Adipose tissue (tissue), 3 donors: Measurements from ENCODE around the gene HRC. TPM values are rescaled to one million over a fixed set of nuclear protein-coding genes. Genes with fewer than 3 reads are reported as not detected.

ENCODE experiments used
- H3K27ac ChIP-seq: one replicate; pipeline ENCODE4 v1.5.1; 2013; ENCODE audit warnings: low read depth, low read length
- WGBS, 3 donors: extraction: QIAGEN DNeasy Blood & Tissue Kit; methylation state at CpG; one replicate each; pipeline ENCODE4 v1.1.7; 2013; 5-methylcytosine and 5-hydroxymethylcytosine counted together
- polyA plus RNA-seq, 3 donors: library from polyadenylated mRNA; stranded (reverse); fragments of 200-250 nt; gene quantifications; one replicate each; pipeline ENCODE4 v1.2.3, GENCODE V29; 2013
- donor health status: healthy with polysubstance abuse.
- donor health status: Bipolar disorder and iron deficiency.
- donor health status: healthy.

The HRC gene
- polyA plus RNA-seq, 3 donors: 0.89 to 2.8 (median 1.3) TPM

DNA sequence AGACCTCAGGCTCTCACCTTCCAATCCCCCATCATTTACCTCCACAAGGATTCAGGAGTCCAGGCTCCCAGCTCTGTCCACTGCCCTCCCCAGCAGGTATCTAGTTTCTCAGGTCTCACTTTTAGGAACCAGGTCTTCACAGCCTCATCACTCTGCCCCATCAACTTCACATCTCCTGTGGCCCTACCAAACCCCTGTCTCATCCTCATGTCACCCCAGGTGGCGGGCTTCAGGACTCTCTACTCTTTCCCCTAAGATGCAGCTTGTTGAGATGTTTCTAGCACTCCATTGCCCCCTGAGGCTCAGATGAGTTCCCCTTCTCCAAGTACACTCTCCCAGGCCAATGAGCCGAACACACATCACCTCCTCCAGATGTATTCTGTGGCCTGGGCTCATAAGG, 34.3 kb downstream of the HRC start:
- H3K27ac ChIP-seq: no peak overlapping the region
- WGBS, 3 donors: 87 to 100% (median 96%) methylated on average over 2 of the region's 2 CpGs

DNA sequence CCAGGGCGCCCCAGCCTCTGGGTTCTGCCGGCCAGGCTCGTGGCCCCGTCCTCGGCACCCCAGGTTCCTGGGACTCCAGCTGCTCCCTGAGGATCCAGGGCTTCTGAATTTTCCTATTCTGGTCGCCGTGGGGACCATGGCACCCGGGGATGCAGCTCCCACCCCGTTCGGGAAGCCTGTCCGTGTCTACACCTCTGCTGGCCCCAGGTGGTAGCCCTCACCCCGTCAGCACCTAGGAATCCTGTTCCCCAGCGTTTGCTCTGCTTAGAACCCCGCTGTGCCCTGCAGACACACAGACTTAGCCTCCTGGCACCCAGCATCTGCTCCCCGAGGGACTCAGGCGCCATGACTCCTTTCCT, 34.9 kb downstream of the HRC start:
- WGBS, 3 donors: 9 to 15% (median 14%) methylated on average over 16 of the region's 16 CpGs
- no peak overlapping the region for H3K27ac ChIP-seq

DNA sequence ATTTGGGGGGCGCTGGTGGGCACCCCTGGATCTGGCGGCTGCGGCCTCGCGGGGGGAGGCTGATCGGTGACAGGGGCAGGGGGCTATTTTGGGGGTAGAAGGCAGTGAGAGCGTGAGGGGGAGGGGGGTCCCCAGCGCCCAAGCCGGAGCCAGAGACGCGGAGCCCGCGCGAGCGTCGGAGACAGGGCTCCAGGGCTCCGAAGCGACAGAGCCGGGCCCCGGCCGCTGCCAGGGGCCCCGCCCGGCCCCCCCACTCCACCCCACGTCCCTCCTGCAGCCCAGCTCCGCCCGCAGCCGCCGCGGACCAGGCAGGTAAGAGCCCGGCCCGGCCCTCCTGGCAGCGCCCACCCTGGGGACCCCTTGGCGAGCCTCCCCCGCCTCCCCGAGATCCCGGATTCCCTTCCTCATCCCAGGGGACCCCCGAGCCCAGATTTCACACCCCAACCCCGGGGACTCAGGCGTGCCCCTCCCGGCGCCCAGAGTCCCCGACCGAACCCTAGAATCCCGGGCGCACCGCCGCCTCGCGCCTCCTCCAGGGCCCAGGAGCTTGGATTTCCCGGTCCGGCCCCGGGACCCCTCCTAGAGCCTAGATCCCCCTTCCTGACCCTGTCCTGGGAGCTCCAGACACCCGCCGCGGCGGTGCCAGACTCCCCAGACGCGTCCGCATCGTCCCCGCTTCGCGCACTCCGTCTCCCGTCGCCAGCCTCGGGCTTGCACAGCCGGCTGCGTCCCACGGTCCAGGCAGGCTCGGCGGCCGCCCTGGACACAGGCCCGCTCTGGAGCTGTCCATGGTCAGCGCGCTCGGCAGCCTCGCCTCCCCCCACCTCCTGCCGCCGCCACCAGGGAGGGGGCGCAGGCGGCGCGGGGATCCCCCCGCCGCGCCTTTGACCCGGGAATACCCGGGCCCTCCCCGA, 35.5 kb downstream of the HRC start, which contains the start of gene PPFIA3:
Gene PPFIA3 (plus strand): TSS at position 134 of the 914 bp plus-strand sequence. CDS start 8,330 bp downstream, outside the sequence.
- 0 to 1% (median 1%) methylated on average over 61 to 89 of the region's 90 CpGs for WGBS, 3 donors
- H3K27ac ChIP-seq: peak within 1 kb of the TSS; percentile 35

DNA sequence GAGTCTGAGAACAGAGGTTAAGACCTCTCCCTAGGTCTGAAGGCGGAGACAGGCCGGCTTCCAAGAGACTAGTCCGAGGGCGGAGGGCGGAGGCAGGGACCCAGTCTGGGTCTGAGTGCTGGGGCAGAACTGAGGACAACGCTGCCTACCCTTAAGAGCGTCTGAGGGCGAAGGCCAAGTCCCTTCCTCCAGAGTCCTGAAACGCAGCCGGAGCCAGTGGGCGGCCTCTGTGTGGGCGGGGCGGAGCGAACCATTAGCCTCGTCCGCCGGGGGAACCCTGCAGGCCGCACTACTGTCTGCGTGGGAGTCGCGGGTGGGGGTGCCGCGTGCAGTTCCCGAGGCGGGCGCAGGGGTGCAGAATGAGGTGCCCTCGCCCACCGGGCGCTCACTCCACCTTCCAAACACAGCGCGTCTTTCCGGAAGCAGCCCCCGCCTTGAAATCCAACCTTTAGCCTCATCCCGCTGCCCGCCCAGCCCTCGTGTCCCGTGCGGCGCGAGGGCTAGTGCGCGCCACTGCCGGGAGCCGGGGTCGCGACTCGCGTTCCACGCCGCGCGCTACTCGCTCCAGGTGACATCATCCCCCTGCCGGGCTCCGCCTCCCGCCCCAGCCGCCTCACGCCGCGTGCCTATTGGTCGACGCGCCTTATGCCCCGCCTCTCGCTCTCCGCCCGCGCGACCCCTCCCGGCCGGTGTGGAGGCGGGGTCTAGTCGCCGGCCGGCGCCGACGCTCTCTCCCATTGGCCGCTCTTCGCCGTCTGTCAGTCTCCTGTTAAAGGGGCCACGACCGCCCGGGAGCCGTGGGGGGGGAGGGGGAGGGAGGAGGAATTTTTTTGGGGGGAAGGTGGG, 36.4 kb downstream of the HRC start, which contains the start of gene C19orf73:
Gene C19orf73 (minus strand): TSS at position 579 of the 846 bp plus-strand sequence. CDS start 121 bp downstream, at position 458.
- H3K27ac ChIP-seq: peak within 1 kb of the TSS; percentile 35
- WGBS, 3 donors: 1% methylated on average over 52 to 85 of the region's 85 CpGs

DNA sequence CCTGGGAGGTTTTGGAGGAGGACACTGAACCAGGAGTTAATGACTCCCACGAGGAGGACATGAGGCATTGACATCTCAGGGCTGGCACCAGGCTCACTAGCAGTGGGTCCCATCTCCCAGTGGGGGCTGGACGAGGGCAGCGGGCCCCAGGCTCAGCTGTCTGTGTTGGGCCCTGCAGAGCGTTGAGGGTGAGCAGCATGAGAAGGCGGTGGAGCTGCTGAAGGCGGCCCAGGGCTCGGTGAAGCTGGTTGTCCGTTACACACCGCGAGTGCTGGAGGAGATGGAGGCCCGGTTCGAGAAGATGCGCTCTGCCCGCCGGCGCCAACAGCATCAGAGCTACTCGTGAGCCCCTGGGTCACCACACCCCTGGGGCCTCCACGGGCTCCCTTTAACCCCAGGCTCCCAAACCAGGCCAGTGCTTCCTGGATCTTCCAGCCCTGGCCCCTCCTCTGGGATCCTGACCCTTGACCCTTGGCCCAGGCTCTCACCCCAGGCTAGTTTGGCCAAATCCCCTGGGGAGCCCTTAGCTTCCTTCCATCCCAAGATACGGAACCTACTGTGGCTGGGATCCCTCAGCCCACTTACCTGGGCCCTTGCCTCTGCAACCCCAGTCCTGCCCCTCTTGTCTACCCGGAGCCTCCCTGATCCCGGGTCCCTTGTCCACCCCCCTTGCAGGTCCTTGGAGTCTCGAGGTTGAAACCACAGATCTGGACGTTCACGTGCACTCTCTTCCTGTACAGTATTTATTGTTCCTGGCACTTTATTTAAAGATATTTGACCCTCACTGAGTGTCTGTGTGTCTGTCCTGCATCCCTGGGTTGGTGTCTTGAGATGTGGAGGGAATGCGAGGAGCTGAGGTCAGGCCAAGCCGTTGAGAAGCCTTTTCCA, 37.3 kb downstream of the HRC start:
- 54 to 70% (median 62%) methylated on average over 22 to 26 of the region's 26 CpGs for WGBS, 3 donors
- H3K27ac ChIP-seq: peak overlapping the region; percentile 35

DNA sequence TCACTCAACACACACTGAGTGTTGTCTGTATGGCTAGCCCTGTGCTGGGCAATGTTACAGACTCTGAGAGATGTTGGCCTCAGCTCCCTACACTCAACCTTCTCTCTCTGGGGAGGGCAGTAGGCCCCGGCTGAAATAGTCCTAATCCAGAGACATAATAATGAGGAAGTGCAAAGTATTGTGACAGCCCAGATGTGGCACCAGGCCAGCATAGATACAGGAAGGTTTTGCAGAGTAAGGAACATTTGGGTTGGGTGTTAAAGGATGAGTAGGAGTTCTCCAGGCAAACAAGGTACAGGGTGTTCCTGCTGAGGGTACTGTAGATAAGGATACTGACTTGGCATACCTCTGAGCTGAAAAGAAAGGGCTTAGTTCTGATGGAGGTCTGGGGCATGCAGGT, 38.7 kb downstream of the HRC start:
- H3K27ac ChIP-seq: no peak overlapping the region
- 17 to 40% (median 32%) methylated on average over 1 of the region's 1 CpG for WGBS, 3 donors

DNA sequence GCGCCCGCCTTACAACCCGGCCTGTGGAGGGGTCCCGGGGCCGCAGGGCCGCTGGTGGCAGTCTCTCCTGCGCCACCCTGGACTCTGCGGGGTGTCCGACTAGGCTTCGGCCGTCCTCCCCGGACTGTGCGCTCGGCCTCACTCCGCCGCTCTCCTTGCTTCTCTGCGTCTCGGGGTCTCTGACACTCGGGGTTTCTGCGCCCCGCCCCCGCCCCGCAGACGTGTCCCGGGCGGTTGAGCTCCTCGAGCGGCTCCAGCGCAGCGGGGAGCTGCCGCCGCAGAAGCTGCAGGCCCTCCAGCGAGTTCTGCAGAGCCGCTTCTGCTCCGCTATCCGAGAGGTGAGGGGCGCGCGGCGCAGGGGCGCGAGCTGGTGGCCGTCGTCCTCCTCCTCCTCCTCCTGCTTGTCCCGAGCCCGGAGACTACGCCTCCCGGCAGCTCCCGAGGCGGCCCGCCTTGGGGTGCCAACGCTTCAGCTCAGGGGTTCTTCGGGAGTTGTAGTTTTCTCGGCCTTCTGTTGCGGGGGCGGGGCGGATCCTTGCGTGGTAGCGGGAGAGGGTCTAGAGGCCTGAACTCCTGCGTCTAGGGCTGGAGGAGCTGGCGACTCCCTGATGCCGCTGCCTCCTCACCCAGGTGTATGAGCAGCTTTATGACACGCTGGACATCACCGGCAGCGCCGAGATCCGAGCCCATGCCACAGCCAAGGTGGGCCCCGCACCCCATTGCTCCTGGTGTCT, 40.4 kb downstream of the HRC start:
- WGBS, 3 donors: 10 to 12% (median 11%) methylated on average over 39 to 68 of the region's 68 CpGs
- no peak overlapping the region for H3K27ac ChIP-seq

DNA sequence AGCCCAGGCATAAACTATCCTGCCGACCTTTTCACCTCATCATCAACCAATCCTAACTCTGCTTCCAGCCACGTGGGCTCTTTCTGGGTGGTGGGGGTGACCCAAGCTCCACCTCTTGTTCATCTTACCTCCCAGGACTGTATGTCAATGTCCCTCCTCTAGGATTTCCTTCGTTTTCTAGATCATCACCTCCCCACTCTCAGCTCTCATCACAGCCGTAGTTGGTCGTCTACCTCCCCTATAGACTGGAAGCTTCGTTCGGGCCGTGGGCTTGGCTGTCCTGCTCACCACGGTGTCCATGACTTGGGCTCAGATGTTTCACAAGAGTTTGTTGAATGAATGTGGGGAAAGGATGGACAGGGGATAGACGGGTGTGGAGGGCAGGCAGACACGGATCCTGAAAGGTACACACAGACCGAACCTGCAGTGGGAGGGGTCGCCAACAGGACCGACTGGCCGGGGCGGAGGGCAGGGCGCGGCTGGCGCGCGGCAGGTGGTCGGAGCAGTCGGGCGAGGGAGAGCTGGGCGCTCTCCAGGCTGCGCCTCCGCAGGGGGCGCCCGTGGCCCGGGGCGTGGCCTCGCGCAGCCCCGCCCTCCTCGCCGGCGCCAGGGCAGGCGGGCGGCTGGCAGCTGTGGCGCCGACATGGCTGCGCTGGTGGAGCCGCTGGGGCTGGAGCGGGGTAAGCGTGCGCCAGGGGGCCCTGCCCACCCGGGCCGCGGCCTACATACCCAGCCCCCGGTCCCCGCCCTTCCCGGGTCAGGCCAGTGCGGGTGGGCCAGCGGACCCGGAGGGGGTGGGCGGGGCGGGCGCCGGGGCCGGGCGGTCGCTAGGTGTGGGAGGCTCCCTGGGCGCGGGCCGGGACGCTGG, 41.2 kb downstream of the HRC start, which contains the start of gene LIN7B:
Gene LIN7B (plus strand): TSS at position 609 of the 868 bp plus-strand sequence. CDS start 35 bp downstream, at position 644.
- 1% methylated on average over 28 to 66 of the region's 66 CpGs for WGBS, 3 donors
- no peak within 1 kb of the TSS for H3K27ac ChIP-seq

DNA sequence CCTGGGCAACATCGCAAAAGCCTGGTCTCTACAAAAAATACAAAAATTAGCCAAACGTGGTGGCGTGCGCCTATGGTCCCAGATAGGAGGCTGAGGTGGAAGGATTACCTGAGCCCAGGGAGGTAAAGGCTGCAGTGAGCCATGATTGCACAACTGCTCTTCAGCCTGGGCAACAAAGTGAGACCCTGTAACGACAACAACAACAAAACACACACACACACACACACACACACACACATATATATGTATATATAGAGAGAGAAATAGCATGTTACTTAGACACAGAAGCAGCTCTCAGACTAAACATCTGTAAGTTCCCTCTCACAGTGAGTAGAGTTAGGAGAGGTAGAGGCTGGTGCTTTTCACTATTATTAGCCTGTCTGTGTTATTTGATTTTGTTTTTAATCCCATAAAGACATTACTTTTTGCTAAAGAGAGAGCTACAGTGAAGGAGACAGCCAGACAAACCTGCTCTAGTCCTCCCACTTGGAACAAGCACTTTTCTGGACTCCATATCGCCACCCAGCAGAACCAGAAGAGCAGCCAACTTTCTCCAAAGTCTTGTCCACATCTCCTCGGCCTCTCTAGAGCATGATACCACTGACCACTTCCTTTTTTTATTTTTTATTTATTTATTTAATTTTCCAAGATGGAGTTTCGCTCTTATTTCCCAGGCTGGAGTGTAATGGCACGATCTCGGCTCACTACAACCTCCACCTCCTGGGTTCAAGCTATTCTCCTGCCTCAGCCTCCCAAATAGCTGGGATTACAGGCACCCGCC, 43.8 kb downstream of the HRC start:
- 80 to 83% (median 81%) methylated on average over 11 of the region's 11 CpGs for WGBS, 3 donors
- H3K27ac ChIP-seq: no peak overlapping the region

DNA sequence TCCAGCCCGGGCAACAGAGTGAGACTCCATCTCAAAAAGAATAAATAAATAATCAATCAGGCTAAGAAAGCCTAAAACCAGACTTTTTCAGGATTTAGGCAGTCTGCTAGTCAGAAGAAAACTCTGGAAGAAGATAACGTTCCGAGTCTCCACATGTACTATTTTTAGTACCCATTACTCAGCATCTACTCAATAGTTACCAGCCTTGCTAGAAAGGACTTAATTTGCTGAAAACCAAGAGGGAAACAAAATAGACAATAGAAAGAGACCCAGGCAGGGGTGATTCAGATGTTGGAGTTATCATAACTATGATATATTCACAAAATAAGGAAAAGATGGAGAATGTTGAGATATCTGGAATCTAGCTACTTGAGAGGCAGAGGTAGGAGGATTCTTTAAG, 44.6 kb downstream of the HRC start:
- H3K27ac ChIP-seq: no peak overlapping the region
- WGBS, 3 donors: 43 to 50% (median 45%) methylated on average over 3 of the region's 3 CpGs

DNA sequence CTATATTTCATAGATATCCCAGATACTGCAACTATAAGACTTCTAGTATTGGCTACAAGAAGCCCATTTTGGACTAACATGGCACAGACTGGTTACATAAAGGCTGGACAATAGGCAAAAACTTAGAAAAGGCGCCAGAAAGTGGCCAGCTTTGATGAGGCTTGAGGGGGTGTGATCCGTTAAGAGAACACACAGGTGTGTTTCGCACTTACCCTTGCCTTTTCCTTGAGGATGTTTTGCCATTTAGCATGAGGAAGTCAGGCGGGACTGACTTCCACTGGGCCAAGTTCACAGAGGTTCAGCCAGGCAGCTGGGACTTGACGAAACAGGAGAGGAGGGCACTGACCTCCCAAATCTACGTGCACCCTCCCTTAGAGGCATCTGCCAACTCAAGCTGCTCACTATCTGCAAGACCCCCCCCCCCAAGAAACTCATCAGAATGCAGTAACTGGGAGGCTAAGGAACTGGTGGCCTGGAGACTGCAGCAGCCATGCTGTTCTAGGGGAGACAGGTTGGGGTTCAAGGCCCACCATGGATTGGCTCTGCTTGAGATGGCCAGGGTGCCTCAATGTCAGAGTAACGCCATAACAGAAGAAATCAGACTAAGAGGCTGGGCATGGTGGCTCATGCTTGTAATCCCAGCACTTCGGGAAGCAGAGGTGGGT, 45.5 kb downstream of the HRC start:
- WGBS, 3 donors: 72 to 89% (median 80%) methylated on average over 8 of the region's 8 CpGs
- no peak overlapping the region for H3K27ac ChIP-seq

DNA sequence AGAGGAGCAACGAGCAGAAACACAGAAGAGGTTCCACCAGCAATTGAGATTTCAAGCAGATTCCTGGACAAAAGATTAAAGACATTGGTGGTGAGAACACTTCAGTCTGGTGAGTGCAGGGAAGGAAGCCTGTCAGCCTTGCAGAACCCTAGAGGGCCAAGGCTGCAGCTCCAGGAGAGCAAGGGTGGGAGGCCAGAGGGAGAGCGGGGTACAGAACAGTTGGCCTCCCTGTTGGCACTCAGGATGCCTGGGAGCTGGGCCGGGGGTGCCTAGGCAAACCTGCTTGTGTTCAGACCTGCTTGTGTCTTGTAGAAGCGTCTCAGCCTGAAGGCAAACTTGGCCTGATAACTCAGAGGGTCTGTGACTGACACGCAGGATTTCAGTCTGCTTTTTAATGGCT, 46.1 kb downstream of the HRC start:
- no peak overlapping the region for H3K27ac ChIP-seq
- WGBS, 3 donors: 80 to 82% (median 82%) methylated on average over 5 of the region's 5 CpGs

DNA sequence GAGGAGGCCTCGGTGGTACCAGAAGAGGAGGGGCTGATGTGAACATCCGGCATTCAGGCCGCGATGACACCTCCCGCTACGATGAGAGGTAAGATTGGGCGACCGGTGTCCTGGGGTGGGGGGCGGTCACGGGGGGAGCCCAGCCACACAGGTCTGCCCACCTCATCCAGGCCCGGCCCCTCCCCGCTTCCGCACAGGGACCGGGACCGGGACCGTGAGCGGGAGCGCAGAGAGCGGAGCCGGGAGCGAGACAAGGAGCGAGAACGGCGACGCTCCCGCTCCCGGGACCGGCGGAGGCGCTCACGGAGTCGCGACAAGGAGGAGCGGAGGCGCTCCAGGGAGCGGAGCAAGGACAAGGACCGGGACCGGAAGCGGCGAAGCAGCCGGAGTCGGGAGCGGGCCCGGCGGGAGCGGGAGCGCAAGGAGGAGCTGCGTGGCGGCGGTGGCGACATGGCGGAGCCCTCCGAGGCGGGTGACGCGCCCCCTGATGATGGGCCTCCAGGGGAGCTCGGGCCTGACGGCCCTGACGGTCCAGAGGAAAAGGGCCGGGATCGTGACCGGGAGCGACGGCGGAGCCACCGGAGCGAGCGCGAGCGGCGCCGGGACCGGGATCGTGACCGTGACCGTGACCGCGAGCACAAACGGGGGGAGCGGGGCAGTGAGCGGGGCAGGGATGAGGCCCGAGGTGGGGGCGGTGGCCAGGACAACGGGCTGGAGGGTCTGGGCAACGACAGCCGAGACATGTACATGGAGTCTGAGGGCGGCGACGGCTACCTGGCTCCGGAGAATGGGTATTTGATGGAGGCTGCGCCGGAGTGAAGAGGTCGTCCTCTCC, 47.4 kb downstream of the HRC start:
- H3K27ac ChIP-seq: no peak overlapping the region
- 95% methylated on average over 93 of the region's 93 CpGs for WGBS, 3 donors

DNA sequence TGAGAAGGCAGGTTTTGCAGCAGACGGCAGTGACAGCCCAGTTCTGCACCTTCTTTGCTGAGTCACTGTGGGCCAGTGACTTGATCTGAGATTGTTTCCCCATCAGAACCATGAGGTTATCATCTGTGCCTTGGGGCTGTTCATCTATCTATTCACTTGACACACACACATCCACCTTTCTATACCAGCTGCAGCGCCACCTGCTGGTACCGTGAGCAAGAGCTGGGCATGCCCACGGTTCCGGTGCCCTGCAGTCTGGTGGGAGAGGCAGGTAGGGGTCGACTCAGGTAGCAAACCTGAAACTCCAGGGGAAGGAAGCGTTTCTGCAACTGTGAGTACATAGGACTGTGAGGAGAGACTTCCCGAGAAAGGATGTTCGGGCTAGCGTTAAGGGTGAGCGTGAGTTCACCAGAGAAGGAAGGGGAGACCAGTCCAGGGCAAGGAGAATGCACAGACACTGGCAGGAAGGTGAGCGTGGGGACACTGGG, 48.5 kb downstream of the HRC start:
- WGBS, 3 donors: 57 to 66% (median 60%) methylated on average over 12 of the region's 12 CpGs

More for the DNA sequence above, 48.5 kb downstream of the HRC start:
- H3K27ac ChIP-seq: no peak overlapping the region
